Measurements from ENCODE around the gene USP17L18. TPM values are rescaled to one million over a fixed set of nuclear protein-coding genes. Genes with fewer than 3 reads are reported as not detected.
A peak's percentile ranks its signal among the peaks of the same experiment; 100 is the strongest.
"Not testable (repeated sequence)": the region's sequence is repeated elsewhere in the genome, so short reads cannot be mapped to it uniquely, and the experiment has no call there.

USP17L18 gene, protein sequence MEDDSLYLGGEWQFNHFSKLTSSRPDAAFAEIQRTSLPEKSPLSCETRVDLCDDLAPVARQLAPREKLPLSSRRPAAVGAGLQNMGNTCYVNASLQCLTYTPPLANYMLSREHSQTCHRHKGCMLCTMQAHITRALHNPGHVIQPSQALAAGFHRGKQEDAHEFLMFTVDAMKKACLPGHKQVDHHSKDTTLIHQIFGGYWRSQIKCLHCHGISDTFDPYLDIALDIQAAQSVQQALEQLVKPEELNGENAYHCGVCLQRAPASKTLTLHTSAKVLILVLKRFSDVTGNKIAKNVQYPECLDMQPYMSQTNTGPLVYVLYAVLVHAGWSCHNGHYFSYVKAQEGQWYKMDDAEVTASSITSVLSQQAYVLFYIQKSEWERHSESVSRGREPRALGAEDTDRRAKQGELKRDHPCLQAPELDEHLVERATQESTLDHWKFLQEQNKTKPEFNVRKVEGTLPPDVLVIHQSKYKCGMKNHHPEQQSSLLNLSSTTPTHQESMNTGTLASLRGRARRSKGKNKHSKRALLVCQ
- total RNA-seq (not detected), polyA plus RNA-seq (not detected)

DNA sequence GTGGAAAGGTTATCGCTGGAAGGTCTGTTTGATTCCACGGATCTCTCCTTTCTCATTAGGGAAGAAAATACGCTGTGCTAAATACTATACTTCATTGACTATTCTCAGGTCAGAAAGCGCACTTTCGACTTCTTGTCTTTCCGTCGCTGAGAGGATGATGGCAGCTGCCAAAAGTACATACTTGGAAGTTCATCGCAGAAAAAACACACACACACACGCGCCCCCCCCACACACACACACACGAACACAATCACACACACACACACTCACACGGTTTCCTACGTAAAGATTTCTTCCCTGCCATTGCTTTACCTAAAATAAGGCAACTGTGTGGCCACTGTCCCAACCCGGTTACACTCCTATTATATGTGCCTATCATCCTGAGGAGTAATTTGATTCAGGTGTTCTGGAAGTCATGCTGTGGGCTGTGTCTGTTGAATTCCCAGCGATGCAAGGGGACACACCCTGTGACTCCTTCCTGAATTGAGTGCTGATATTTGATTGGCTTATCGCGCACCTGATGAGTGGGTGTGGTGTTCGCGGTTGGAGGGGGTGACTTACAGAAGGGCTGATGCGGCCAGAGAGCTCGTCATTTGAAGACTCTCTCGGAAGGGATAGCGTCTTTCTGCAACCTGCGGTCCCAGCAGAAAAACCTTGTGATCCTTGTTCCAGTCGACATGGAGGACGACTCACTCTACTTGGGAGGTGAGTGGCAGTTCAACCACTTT lies at the start of gene USP17L18:
Gene USP17L18, plus strand, starts transcription at position 678 of the 728 bp plus-strand sequence. Its CDS starts 0 bp downstream, at position 678.
- H3K4me1 ChIP-seq (ENCODE audit: control insufficient read depth, insufficient read depth, low read length, poor library complexity, severe bottlenecking); H3K9me3 ChIP-seq (ENCODE audit: control insufficient read depth in 2 of 2, low read length in 2 of 2); H3K27ac Mint-ChIP-seq; H3K4me3 ChIP-seq (ENCODE audit: low read depth, low read length); H3K27me3 ChIP-seq (ENCODE audit: control insufficient read depth, insufficient read depth, low read length); H3K27me3 Mint-ChIP-seq; ATAC-seq (ENCODE audit: low read depth in 2 of 2); H3K9me3 Mint-ChIP-seq; H3K4me3 Mint-ChIP-seq; H3K36me3 ChIP-seq (ENCODE audit: control insufficient read depth, insufficient read depth, low read length); H3K4me1 Mint-ChIP-seq; H3K27ac ChIP-seq (ENCODE audit: insufficient read depth, low read length, poor library complexity, severe bottlenecking); H3K36me3 Mint-ChIP-seq: not testable (repeated sequence)
- DNase-seq: peak in 1 of 3 donors; percentile 0

DNA sequence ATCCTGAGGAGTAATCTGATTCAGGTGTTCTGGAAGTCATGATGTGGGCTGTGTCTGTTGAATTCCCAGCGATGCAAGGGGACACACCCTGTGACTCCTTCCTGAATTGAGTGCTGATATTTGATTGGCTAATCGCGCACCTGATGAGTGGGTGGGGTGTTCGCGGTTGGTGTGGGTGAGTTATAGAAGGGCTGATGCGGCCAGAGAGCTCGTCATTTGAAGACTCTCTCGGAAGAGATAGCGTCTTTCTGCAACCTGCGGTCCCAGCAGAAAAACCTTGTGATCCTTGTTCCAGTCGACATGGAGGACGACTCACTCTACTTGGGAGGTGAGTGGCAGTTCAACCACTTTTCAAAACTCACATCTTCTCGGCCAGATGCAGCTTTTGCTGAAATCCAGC lies 38.1 kb upstream of the USP17L18 start, which contains the start of gene USP17L10:
Gene USP17L10, plus strand, starts transcription at position 301 of the 400 bp plus-strand sequence. Its CDS starts 0 bp downstream, at position 301.
- H3K27ac Mint-ChIP-seq: not testable (repeated sequence)

DNA sequence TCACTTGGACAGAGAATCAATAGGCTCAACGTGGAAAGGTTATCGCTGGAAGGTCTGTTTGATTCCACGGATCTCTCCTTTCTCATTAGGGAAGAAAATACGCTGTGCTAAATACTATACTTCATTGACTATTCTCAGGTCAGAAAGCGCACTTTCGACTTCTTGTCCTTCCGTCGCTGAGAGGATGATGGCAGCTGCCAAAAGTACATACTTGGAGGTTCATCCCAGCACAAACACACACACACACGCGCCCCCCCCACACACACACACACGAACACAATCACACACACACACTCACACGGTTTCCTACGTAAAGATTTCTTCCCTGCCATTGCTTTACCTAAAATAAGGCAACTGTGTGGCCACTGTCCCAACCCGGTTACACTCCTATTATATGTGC lies 33.7 kb upstream of the USP17L18 start:
- not testable (repeated sequence) for H3K4me1 Mint-ChIP-seq; H3K36me3 Mint-ChIP-seq; H3K27me3 ChIP-seq (ENCODE audit: control insufficient read depth, insufficient read depth, low read length); ATAC-seq (ENCODE audit: low read depth in 2 of 2); H3K27ac Mint-ChIP-seq; H3K36me3 ChIP-seq (ENCODE audit: control insufficient read depth, insufficient read depth, low read length); H3K27ac ChIP-seq (ENCODE audit: insufficient read depth, low read length, poor library complexity, severe bottlenecking); H3K4me3 ChIP-seq (ENCODE audit: low read depth, low read length); H3K4me3 Mint-ChIP-seq; DNase-seq; H3K9me3 ChIP-seq (ENCODE audit: control insufficient read depth in 2 of 2, low read length in 2 of 2); H3K9me3 Mint-ChIP-seq; H3K4me1 ChIP-seq (ENCODE audit: control insufficient read depth, insufficient read depth, low read length, poor library complexity, severe bottlenecking); H3K27me3 Mint-ChIP-seq

More for the DNA sequence above, 38.1 kb upstream of the USP17L18 start, which contains the start of gene USP17L10:
- not testable (repeated sequence) for H3K27ac ChIP-seq (ENCODE audit: insufficient read depth, low read length, poor library complexity, severe bottlenecking); H3K27me3 ChIP-seq (ENCODE audit: control insufficient read depth, insufficient read depth, low read length); H3K4me1 ChIP-seq (ENCODE audit: control insufficient read depth, insufficient read depth, low read length, poor library complexity, severe bottlenecking); H3K36me3 Mint-ChIP-seq; DNase-seq; H3K4me3 ChIP-seq (ENCODE audit: low read depth, low read length); H3K4me1 Mint-ChIP-seq; H3K27me3 Mint-ChIP-seq; H3K4me3 Mint-ChIP-seq; ATAC-seq (ENCODE audit: low read depth in 2 of 2); H3K9me3 ChIP-seq (ENCODE audit: control insufficient read depth in 2 of 2, low read length in 2 of 2); H3K9me3 Mint-ChIP-seq; H3K36me3 ChIP-seq (ENCODE audit: control insufficient read depth, insufficient read depth, low read length)

DNA sequence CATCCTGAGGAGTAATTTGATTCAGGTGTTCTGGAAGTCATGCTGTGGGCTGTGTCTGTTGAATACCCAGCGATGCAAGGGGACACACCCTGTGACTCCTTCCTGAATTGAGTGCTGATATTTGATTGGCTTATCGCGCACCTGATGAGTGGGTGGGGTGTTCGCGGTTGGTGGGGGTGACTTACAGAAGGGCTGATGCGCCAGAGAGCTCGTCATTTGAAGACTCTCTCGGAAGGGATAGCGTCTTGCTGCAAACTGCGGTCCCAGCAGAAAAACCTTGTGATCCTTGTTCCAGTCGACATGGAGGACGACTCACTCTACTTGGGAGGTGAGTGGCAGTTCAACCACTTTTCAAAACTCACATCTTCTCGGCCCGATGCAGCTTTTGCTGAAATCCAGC lies 33.3 kb upstream of the USP17L18 start, which contains the start of gene USP17L11:
Gene USP17L11, plus strand, starts transcription at position 301 of the 400 bp plus-strand sequence. Its CDS starts 0 bp downstream, at position 301.
- not testable (repeated sequence) for H3K9me3 Mint-ChIP-seq; H3K27me3 Mint-ChIP-seq; H3K4me3 Mint-ChIP-seq; H3K36me3 Mint-ChIP-seq; H3K36me3 ChIP-seq (ENCODE audit: control insufficient read depth, insufficient read depth, low read length); H3K4me1 ChIP-seq (ENCODE audit: control insufficient read depth, insufficient read depth, low read length, poor library complexity, severe bottlenecking); H3K27me3 ChIP-seq (ENCODE audit: control insufficient read depth, insufficient read depth, low read length); DNase-seq; H3K4me1 Mint-ChIP-seq; H3K27ac ChIP-seq (ENCODE audit: insufficient read depth, low read length, poor library complexity, severe bottlenecking); H3K27ac Mint-ChIP-seq; ATAC-seq (ENCODE audit: low read depth in 2 of 2); H3K9me3 ChIP-seq (ENCODE audit: control insufficient read depth in 2 of 2, low read length in 2 of 2); H3K4me3 ChIP-seq (ENCODE audit: low read depth, low read length)

DNA sequence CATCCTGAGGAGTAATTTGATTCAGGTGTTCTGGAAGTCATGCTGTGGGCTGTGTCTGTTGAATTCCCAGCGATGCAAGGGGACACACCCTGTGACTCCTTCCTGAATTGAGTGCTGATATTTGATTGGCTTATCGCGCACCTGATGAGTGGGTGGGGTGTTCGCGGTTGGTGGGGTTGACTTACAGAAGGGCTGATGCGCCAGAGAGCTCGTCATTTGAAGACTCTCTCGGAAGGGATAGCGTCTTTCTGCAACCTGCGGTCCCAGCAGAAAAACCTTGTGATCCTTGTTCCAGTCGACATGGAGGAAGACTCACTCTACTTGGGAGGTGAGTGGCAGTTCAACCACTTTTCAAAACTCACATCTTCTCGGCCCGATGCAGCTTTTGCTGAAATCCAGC lies 28.6 kb upstream of the USP17L18 start, which contains the start of gene USP17L12:
Gene USP17L12, plus strand, starts transcription at position 301 of the 400 bp plus-strand sequence. Its CDS starts 0 bp downstream, at position 301.
- ATAC-seq (ENCODE audit: low read depth in 2 of 2); H3K27me3 ChIP-seq (ENCODE audit: control insufficient read depth, insufficient read depth, low read length); H3K27ac Mint-ChIP-seq; H3K27ac ChIP-seq (ENCODE audit: insufficient read depth, low read length, poor library complexity, severe bottlenecking); DNase-seq; H3K4me3 Mint-ChIP-seq; H3K36me3 Mint-ChIP-seq; H3K4me1 Mint-ChIP-seq; H3K4me1 ChIP-seq (ENCODE audit: control insufficient read depth, insufficient read depth, low read length, poor library complexity, severe bottlenecking); H3K36me3 ChIP-seq (ENCODE audit: control insufficient read depth, insufficient read depth, low read length); H3K4me3 ChIP-seq (ENCODE audit: low read depth, low read length); H3K9me3 Mint-ChIP-seq; H3K27me3 Mint-ChIP-seq; H3K9me3 ChIP-seq (ENCODE audit: control insufficient read depth in 2 of 2, low read length in 2 of 2): not testable (repeated sequence)

GRCh38 chr4:9224596-9224995 lies 23.8 kb upstream of the USP17L18 start, which contains the start of gene USP17L13:
TSS of gene USP17L13 (plus strand) at chr4:9224896. CDS start at chr4:9224896, 0 bp downstream.
- not testable (repeated sequence) for H3K4me3 ChIP-seq (ENCODE audit: low read depth, low read length); ATAC-seq (ENCODE audit: low read depth in 2 of 2); H3K4me3 Mint-ChIP-seq; H3K4me1 ChIP-seq (ENCODE audit: control insufficient read depth, insufficient read depth, low read length, poor library complexity, severe bottlenecking); H3K27me3 Mint-ChIP-seq; DNase-seq; H3K4me1 Mint-ChIP-seq; H3K9me3 ChIP-seq (ENCODE audit: control insufficient read depth in 2 of 2, low read length in 2 of 2); H3K9me3 Mint-ChIP-seq; H3K27ac Mint-ChIP-seq; H3K27me3 ChIP-seq (ENCODE audit: control insufficient read depth, insufficient read depth, low read length); H3K36me3 ChIP-seq (ENCODE audit: control insufficient read depth, insufficient read depth, low read length); H3K27ac ChIP-seq (ENCODE audit: insufficient read depth, low read length, poor library complexity, severe bottlenecking); H3K36me3 Mint-ChIP-seq

DNA sequence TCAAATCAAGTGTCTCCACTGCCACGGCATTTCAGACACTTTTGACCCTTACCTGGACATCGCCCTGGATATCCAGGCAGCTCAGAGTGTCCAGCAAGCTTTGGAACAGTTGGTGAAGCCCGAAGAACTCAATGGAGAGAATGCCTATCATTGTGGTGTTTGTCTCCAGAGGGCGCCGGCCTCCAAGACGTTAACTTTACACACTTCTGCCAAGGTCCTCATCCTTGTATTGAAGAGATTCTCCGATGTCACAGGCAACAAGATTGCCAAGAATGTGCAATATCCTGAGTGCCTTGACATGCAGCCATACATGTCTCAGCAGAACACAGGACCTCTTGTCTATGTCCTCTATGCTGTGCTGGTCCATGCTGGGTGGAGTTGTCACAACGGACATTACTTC lies 18.2 kb upstream of the USP17L18 start:
- not testable (repeated sequence) for DNase-seq; H3K4me3 Mint-ChIP-seq; H3K27ac ChIP-seq (ENCODE audit: insufficient read depth, low read length, poor library complexity, severe bottlenecking); H3K9me3 ChIP-seq (ENCODE audit: control insufficient read depth in 2 of 2, low read length in 2 of 2); H3K4me3 ChIP-seq (ENCODE audit: low read depth, low read length); H3K36me3 ChIP-seq (ENCODE audit: control insufficient read depth, insufficient read depth, low read length); H3K27ac Mint-ChIP-seq; ATAC-seq (ENCODE audit: low read depth in 2 of 2); H3K4me1 Mint-ChIP-seq; H3K36me3 Mint-ChIP-seq; H3K4me1 ChIP-seq (ENCODE audit: control insufficient read depth, insufficient read depth, low read length, poor library complexity, severe bottlenecking); H3K27me3 ChIP-seq (ENCODE audit: control insufficient read depth, insufficient read depth, low read length); H3K27me3 Mint-ChIP-seq; H3K9me3 Mint-ChIP-seq
